ENCODE data around the gene THOC6. TPM values are rescaled to one million over a fixed set of nuclear protein-coding genes. Genes with fewer than 3 reads are reported as not detected.

Gene THOC6
- total RNA-seq, 1 donor from 2014 or later = 30.2 TPM

DNA sequence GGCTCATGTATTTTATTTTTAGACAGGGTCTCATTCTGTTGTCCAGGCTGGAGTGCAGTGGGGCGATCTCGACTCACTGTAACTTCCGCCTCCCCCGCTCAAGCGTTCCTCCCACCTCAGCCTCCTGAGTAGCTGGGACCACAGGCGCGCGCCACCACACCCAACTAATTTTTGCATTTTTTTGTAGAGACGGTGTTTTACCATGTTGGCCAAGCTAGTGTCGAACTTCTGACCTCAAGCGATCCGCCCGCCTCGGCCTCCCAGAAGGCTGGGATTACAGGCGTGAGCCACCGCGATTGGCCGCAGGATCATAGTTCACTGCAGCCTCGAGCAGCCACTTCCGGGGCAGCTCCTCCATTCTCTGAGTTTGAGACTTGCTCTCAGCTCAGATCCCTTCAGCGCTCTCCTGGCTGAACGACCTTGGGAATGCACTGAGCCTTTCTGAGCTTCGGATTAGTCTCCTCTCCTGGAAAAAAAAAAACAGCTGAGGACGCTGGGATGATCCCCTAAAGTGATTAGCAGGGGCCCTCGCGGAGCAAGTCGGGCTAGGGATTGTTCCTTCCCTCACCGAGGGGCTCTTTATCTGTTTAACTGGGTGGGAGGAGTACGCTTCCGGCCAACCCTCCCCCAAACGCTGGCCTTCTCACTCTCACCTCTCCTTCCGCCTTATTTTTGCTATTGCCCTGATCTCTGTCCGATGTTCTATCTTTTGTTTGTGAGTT is 42.5 kb upstream of the THOC6 start:
- Mint-ChIP-seq H3K4me1 (ENCODE audit: low read depth, unreplicated experiment) (peaks cover 5% of the 10 kb centered on the region), H3K9me3 (ENCODE audit: unreplicated experiment) (peaks cover 3% of the 10 kb centered on the region), H3K36me3 (ENCODE audit: unreplicated experiment) (no peaks in the 10 kb centered on the region), H3K4me3 (ENCODE audit: unreplicated experiment) (peak overlapping the region; percentile 68), H3K27ac (ENCODE audit: unreplicated experiment) (peak overlapping the region; percentile 59), H3K27me3 (ENCODE audit: unreplicated experiment) (peaks cover 5% of the 10 kb centered on the region)
- TF ChIP-seq, protein P1, sequence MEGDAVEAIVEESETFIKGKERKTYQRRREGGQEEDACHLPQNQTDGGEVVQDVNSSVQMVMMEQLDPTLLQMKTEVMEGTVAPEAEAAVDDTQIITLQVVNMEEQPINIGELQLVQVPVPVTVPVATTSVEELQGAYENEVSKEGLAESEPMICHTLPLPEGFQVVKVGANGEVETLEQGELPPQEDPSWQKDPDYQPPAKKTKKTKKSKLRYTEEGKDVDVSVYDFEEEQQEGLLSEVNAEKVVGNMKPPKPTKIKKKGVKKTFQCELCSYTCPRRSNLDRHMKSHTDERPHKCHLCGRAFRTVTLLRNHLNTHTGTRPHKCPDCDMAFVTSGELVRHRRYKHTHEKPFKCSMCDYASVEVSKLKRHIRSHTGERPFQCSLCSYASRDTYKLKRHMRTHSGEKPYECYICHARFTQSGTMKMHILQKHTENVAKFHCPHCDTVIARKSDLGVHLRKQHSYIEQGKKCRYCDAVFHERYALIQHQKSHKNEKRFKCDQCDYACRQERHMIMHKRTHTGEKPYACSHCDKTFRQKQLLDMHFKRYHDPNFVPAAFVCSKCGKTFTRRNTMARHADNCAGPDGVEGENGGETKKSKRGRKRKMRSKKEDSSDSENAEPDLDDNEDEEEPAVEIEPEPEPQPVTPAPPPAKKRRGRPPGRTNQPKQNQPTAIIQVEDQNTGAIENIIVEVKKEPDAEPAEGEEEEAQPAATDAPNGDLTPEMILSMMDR (IDR thresholded peaks at IDR 0.05; ENCODE audit: partially characterized antibody, unreplicated experiment) = no peak
- no peak for DNase-seq

DNA sequence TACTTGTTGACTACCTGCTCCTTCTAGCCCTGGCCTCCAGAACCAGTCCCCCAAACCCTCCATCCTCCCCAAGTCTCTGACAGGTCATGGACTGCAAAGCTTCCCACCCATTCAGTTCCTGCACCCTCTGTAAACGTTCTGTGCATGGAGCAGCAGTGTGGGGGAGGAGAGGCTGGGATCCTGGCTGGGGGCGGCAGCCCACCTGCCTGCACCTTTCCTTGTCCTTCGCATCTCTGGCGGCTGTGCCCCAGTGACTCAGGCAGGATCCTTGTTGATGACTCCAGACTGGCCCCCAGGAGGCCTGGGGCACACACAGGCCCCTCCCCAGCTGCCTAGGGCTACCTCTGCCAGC is 42.0 kb upstream of the THOC6 start:
- H3K27ac Mint-ChIP-seq (ENCODE audit: unreplicated experiment) = peak overlapping the region; percentile 54
- H3K4me1 Mint-ChIP-seq (ENCODE audit: low read depth, unreplicated experiment) = peaks cover 5% of the 10 kb centered on the region
- H3K9me3 Mint-ChIP-seq (ENCODE audit: unreplicated experiment) = peaks cover 3% of the 10 kb centered on the region
- H3K36me3 Mint-ChIP-seq (ENCODE audit: unreplicated experiment) = no peaks in the 10 kb centered on the region
- peaks cover 6% of the 10 kb centered on the region for H3K27me3 Mint-ChIP-seq (ENCODE audit: unreplicated experiment)
- no peak for DNase-seq
- peak overlapping the region; percentile 68 for H3K4me3 Mint-ChIP-seq (ENCODE audit: unreplicated experiment)
- TF ChIP-seq, protein P1 (IDR thresholded peaks at IDR 0.05; ENCODE audit: partially characterized antibody, unreplicated experiment) = no peak

DNA sequence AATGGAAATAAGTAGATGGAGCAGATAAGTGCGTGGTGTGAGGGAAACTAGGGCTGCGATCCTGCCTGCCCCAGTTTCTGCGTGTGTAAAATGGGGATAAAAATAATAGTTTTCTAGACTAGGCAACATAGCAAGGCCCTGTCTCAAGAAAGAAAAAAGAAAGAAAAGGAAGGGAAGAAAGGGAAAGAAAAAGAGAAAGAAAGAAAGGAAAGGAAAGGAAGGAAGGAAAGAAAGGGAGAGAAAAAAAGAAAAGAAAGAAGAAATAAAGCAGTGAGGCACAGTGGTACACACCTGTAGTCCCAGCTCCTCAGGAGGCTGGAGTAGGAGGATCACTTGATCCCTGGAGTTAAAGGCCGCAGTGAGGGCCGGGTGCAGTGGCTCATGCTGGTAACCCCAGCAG is 41.4 kb upstream of the THOC6 start:
- H3K4me1 Mint-ChIP-seq (ENCODE audit: low read depth, unreplicated experiment) = peaks cover 5% of the 10 kb centered on the region
- H3K9me3 Mint-ChIP-seq (ENCODE audit: unreplicated experiment) = peaks cover 3% of the 10 kb centered on the region
- no peak overlapping the region for H3K27ac Mint-ChIP-seq (ENCODE audit: unreplicated experiment)

DNA sequence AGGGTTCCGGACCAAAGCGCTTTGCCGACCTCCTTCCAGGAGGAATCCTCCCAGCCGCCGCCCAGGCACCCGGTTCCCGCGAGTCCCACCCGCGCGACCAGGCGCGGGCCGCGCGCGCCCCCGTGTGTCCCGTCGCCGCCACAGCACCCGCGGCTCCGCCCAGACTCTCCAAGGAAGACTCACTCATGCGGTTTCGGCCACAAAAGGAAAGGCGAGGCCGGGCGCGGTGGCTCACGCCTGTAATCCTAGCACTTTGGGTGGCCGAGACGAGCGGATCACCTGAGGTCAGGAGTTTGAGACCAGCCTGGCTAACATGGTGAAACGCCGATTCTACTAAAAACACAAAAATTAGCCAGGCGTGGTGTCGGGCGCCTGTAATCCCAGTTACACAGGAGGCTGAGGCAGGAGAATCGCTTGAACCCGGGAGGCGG is 40.1 kb upstream of the THOC6 start:
- Mint-ChIP-seq H3K27ac (ENCODE audit: unreplicated experiment) (no peak overlapping the region), H3K4me3 (ENCODE audit: unreplicated experiment) (no peak overlapping the region)

More for the DNA sequence above, 41.4 kb upstream of the THOC6 start:
- Mint-ChIP-seq H3K4me3 (ENCODE audit: unreplicated experiment) (no peak overlapping the region), H3K27me3 (ENCODE audit: unreplicated experiment) (peaks cover 6% of the 10 kb centered on the region), H3K36me3 (ENCODE audit: unreplicated experiment) (no peaks in the 10 kb centered on the region)
- DNase-seq = no peak
- TF ChIP-seq, protein P1 (IDR thresholded peaks at IDR 0.05; ENCODE audit: partially characterized antibody, unreplicated experiment) = no peak

DNA sequence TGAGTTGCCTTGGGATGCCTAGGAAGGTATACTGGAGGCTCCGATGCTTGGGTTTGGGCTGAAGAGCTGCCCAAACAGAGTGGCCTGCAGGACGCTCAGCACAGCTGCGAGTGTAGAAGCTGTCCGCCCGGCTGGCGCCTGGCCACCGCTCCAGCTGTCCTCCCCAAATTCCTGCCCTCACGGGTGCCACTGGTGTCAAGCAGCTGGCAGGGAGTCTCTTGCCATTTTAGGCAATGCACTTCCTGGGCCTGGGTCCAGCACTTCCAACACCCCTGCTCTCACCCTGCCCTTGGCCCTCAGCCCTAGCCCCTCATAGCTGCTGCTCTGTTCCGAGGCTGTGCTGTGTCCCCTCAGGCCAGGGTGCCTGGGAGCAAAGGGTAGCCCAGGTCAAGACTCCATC is 38.4 kb upstream of the THOC6 start:
- peaks cover 6% of the 10 kb centered on the region for H3K27me3 Mint-ChIP-seq (ENCODE audit: unreplicated experiment)
- DNase-seq = no peak
- TF ChIP-seq, protein P1 (IDR thresholded peaks at IDR 0.05; ENCODE audit: partially characterized antibody, unreplicated experiment) = no peak
- peaks cover 5% of the 10 kb centered on the region for H3K4me1 Mint-ChIP-seq (ENCODE audit: low read depth, unreplicated experiment)
- H3K36me3 Mint-ChIP-seq (ENCODE audit: unreplicated experiment) = no peaks in the 10 kb centered on the region
- no peak overlapping the region for H3K4me3 Mint-ChIP-seq (ENCODE audit: unreplicated experiment)
- no peak overlapping the region for H3K27ac Mint-ChIP-seq (ENCODE audit: unreplicated experiment)
- H3K9me3 Mint-ChIP-seq (ENCODE audit: unreplicated experiment) = peaks cover 3% of the 10 kb centered on the region

More for the DNA sequence above, 40.1 kb upstream of the THOC6 start:
- DNase-seq = peak; percentile 91
- Mint-ChIP-seq H3K9me3 (ENCODE audit: unreplicated experiment) (peaks cover 3% of the 10 kb centered on the region), H3K4me1 (ENCODE audit: low read depth, unreplicated experiment) (peaks cover 5% of the 10 kb centered on the region), H3K36me3 (ENCODE audit: unreplicated experiment) (no peaks in the 10 kb centered on the region), H3K27me3 (ENCODE audit: unreplicated experiment) (peaks cover 6% of the 10 kb centered on the region)
- TF ChIP-seq, protein P1 (IDR thresholded peaks at IDR 0.05; ENCODE audit: partially characterized antibody, unreplicated experiment) = peak; percentile 93
